GM18508 (cell line): ENCODE data around the gene SAMD7.

Experiments
- ATAC-seq: cut with Tn5 transposase; IDR thresholded peaks from one replicate; pipeline ENCODE4 v1.9.1; 2021; ENCODE audit warnings: moderate number of reproducible peaks; ENCODE audit not compliant: insufficient read depth, unreplicated experiment

SAMD7 gene

GRCh38 chr3:169905404-169905803 lies 6.0 kb upstream of the SAMD7 start:
- ATAC-seq = no peak

GRCh38 chr3:169907476-169907875 lies 3.9 kb upstream of the SAMD7 start:
- ATAC-seq = no peak

- ATAC-seq = no peak
Measured at GRCh38 chr3:169907944-169908343, 3.4 kb upstream of the SAMD7 start.

GRCh38 chr3:169913323-169913722 lies 2.0 kb downstream of the SAMD7 start:
- ATAC-seq = no peak

- ATAC-seq = no peak
Measured at GRCh38 chr3:169914321-169914720, 2.9 kb downstream of the SAMD7 start.

- no peak for ATAC-seq
Measured at GRCh38 chr3:169923189-169923588, 11.8 kb downstream of the SAMD7 start.

GRCh38 chr3:169923831-169924230 lies 12.5 kb downstream of the SAMD7 start:
- no peak for ATAC-seq

GRCh38 chr3:169929830-169930519 lies 18.6 kb downstream of the SAMD7 start:
- no peak for ATAC-seq

- ATAC-seq = no peak
Measured at GRCh38 chr3:169930843-169931242, 19.5 kb downstream of the SAMD7 start.

GRCh38 chr3:169931747-169932520 lies 20.6 kb downstream of the SAMD7 start:
- peak; percentile 91 for ATAC-seq

- no peak for ATAC-seq
Measured at GRCh38 chr3:169939320-169939719, 27.9 kb downstream of the SAMD7 start.

- ATAC-seq = no peak
Measured at GRCh38 chr3:169939751-169940150, 28.4 kb downstream of the SAMD7 start.

GRCh38 chr3:169940470-169941181 lies 29.3 kb downstream of the SAMD7 start:
- peak; percentile 70 for ATAC-seq

GRCh38 chr3:169945313-169945712 lies 33.9 kb downstream of the SAMD7 start:
- peak; percentile 85 for ATAC-seq

GRCh38 chr3:169946336-169946735 lies 35.0 kb downstream of the SAMD7 start:
- no peak for ATAC-seq

- no peak for ATAC-seq
Measured at GRCh38 chr3:169948559-169949448, 37.4 kb downstream of the SAMD7 start.

GRCh38 chr3:169952045-169952444 lies 40.7 kb downstream of the SAMD7 start:
- ATAC-seq = no peak

- no peak for ATAC-seq
Measured at GRCh38 chr3:169953462-169954141, 42.2 kb downstream of the SAMD7 start.

GRCh38 chr3:169954142-169954756 lies 42.9 kb downstream of the SAMD7 start:
- peak; percentile 41 for ATAC-seq
